Natural killer cell (primary cell): ENCODE results near the gene MAPK4. TPM values are rescaled to one million over a fixed set of nuclear protein-coding genes. Genes with fewer than 3 reads are reported as not detected.

ENCODE experiments used
- ATAC-seq, 3 donors: fragments of 150-1000 bp in 2 of 3; fragments of 200-7000 bp in 1 of 3; cut with Tn5 transposase; 1 replicate in 1 of 3; 2 replicates in 2 of 3; pipeline ENCODE4 v1.10.0; 2021; ENCODE audit warnings: mild to moderate bottlenecking in 2 of 3, moderate library complexity in 2 of 3
- DNase-seq, 2 donors: peaks; one replicate each; pipeline versions ENCODE4 v3.0.0 to v3.0.0-alpha.2; 2013 to 2021; ENCODE audit warnings: mixed read lengths in 1 of 2
- H3K27ac ChIP-seq: one replicate; pipeline ENCODE4 v1.5.1; 2013; ENCODE audit warnings: mild to moderate bottlenecking, low read length
- H3K27me3 ChIP-seq: one replicate; pipeline ENCODE4 v1.6.1; 2013; ENCODE audit warnings: low read length; ENCODE audit not compliant: control insufficient read depth, insufficient read depth
- H3K36me3 ChIP-seq: one replicate; pipeline ENCODE4 v1.6.1; 2013; ENCODE audit warnings: low read length; ENCODE audit not compliant: control insufficient read depth, insufficient read depth
- H3K4me1 ChIP-seq: one replicate; pipeline ENCODE4 v1.6.1; 2013; ENCODE audit warnings: low read length; ENCODE audit not compliant: control insufficient read depth, insufficient read depth
- H3K4me3 ChIP-seq: one replicate; pipeline ENCODE4 v1.5.1; 2013; ENCODE audit warnings: low read length
- H3K9me3 ChIP-seq: one replicate; pipeline ENCODE4 v1.6.1; 2013; ENCODE audit warnings: low read length; ENCODE audit not compliant: control insufficient read depth, insufficient read depth
- H3K27ac Mint-ChIP-seq, 2 donors: one replicate each; pipeline ENCODE4 v1.8.0; 2022; ENCODE audit warnings: mild to moderate bottlenecking in 2 of 2, mixed read lengths in 2 of 2, moderate library complexity in 1 of 2
- H3K27me3 Mint-ChIP-seq, 2 donors: one replicate each; pipeline ENCODE4 v1.8.0; 2022; ENCODE audit warnings: low read depth in 2 of 2, mixed read lengths in 2 of 2
- H3K36me3 Mint-ChIP-seq: one replicate; pipeline ENCODE4 v1.8.0; 2022; ENCODE audit warnings: mixed read lengths
- H3K4me1 Mint-ChIP-seq, 2 donors: one replicate each; pipeline ENCODE4 v1.8.0; 2022; ENCODE audit warnings: mixed read lengths in 2 of 2
- H3K4me3 Mint-ChIP-seq: one replicate; pipeline ENCODE4 v1.8.0; 2022; ENCODE audit warnings: mild to moderate bottlenecking, moderate library complexity, mixed read lengths
- H3K9me3 Mint-ChIP-seq, 2 donors: one replicate each; pipeline ENCODE4 v1.8.0; 2022; ENCODE audit warnings: mixed read lengths in 2 of 2
- WGBS: methylation state at CpG from one replicate; pipeline ENCODE4 v1.1.7; 2013; ENCODE audit warnings: missing lambda C conversion rate; ENCODE audit not compliant: insufficient coverage; 5-methylcytosine and 5-hydroxymethylcytosine counted together
- intact Hi-C: fragments of 100-400 bp; cut with micrococcal nuclease; formaldehyde crosslinking; loops from one replicate; pipeline ENCODE4 v1.14.2; 2022
- total RNA-seq, 4 donors: library from RNA; stranded (reverse); fragments of 120-200 nt in 1 of 4; gene quantifications; one replicate each; pipeline versions ENCODE4 v1.2.3 to v1.2.4, GENCODE V29; 2013 to 2022
- TF ChIP-seq, protein P1 (sequence below): fragments of 200-600 bp; IDR thresholded peaks from one replicate; pipeline ENCODE4 v1.8.0; 2022; ENCODE audit warnings: antibody characterized with exemption

The MAPK4 gene
- total RNA-seq, 3 donors from 2014 or later (not counting 1 experiment from before 2014, with no cell fraction given), result not detected

- H3K27ac Mint-ChIP-seq, result no peak overlapping the region
- DNase-seq, result no peak
- no peaks in the 10 kb centered on the region for H3K9me3 Mint-ChIP-seq
- H3K36me3 Mint-ChIP-seq, result no peaks in the 10 kb centered on the region
- TF ChIP-seq, protein P1, sequence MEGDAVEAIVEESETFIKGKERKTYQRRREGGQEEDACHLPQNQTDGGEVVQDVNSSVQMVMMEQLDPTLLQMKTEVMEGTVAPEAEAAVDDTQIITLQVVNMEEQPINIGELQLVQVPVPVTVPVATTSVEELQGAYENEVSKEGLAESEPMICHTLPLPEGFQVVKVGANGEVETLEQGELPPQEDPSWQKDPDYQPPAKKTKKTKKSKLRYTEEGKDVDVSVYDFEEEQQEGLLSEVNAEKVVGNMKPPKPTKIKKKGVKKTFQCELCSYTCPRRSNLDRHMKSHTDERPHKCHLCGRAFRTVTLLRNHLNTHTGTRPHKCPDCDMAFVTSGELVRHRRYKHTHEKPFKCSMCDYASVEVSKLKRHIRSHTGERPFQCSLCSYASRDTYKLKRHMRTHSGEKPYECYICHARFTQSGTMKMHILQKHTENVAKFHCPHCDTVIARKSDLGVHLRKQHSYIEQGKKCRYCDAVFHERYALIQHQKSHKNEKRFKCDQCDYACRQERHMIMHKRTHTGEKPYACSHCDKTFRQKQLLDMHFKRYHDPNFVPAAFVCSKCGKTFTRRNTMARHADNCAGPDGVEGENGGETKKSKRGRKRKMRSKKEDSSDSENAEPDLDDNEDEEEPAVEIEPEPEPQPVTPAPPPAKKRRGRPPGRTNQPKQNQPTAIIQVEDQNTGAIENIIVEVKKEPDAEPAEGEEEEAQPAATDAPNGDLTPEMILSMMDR, result no peak
- Histone ChIP-seq H3K36me3 (no peaks in the 10 kb centered on the region), H3K4me1 (no peaks in the 10 kb centered on the region), H3K27ac (no peak overlapping the region), H3K4me3 (no peak overlapping the region), H3K27me3 (no peaks in the 10 kb centered on the region), H3K9me3 (no peaks in the 10 kb centered on the region)
- peaks cover 0 to 3% of the 10 kb centered on the region in 2 donors for H3K27me3 Mint-ChIP-seq
- intact Hi-C loops, result no loop called here
- H3K4me1 Mint-ChIP-seq, result no peaks in the 10 kb centered on the region
- no peak overlapping the region for H3K4me3 Mint-ChIP-seq
- no peak for ATAC-seq
- 79% methylated on average over 9 of the region's 9 CpGs for WGBS
These were observed 140.6 kb downstream of the MAPK4 start for GRCh38 chr18:50700245-50701165.

- no peaks in the 10 kb centered on the region for H3K4me1 Mint-ChIP-seq
- WGBS, result 82% methylated on average over 4 of the region's 4 CpGs
- no peaks in the 10 kb centered on the region for H3K36me3 ChIP-seq
- H3K9me3 Mint-ChIP-seq, result no peaks in the 10 kb centered on the region
- H3K27ac ChIP-seq, result no peak overlapping the region
- H3K27ac Mint-ChIP-seq, result no peak overlapping the region
- H3K27me3 ChIP-seq, result no peaks in the 10 kb centered on the region
- H3K36me3 Mint-ChIP-seq, result no peaks in the 10 kb centered on the region
- intact Hi-C loops, result no loop called here
- no peak overlapping the region for H3K4me3 ChIP-seq
- H3K4me3 Mint-ChIP-seq, result no peak overlapping the region
- DNase-seq (no peak), ATAC-seq (no peak)
- TF ChIP-seq, protein P1, result no peak
- no peaks in the 10 kb centered on the region for H3K9me3 ChIP-seq
- peaks cover 0 to 2% of the 10 kb centered on the region in 2 donors for H3K27me3 Mint-ChIP-seq
- no peaks in the 10 kb centered on the region for H3K4me1 ChIP-seq
These were observed 144.6 kb downstream of the MAPK4 start for GRCh38 chr18:50704357-50704940.

DNA sequence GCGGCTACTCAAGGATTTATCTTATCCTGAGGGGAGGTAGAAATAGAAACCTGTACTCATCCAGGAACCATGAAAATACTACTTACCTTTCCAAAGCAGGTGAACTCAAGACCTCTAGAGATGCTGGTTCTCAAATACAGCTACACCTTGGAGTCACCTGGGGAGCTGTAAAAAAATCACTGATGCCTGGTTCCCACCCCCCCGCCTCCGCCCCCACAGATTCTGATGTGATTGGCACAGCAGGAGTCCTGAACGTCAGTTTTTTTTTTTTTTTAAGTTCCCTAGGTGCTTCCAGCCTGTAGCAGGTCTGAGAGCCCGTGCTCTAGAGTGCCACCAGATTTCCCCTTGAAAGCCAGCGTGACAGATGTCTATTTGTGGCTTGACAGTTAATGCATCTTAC, 146.3 kb downstream of the MAPK4 start:
- Histone ChIP-seq H3K4me1 (no peaks in the 10 kb centered on the region), H3K36me3 (no peaks in the 10 kb centered on the region), H3K27me3 (no peaks in the 10 kb centered on the region), H3K4me3 (no peak overlapping the region), H3K27ac (no peak overlapping the region), H3K9me3 (no peaks in the 10 kb centered on the region)
- H3K27me3 Mint-ChIP-seq, result peaks cover 0 to 2% of the 10 kb centered on the region in 2 donors
- DNase-seq (no peak), ATAC-seq (no peak)
- WGBS, result 58% methylated on average over 5 of the region's 6 CpGs
- H3K36me3 Mint-ChIP-seq, result no peaks in the 10 kb centered on the region
- H3K4me1 Mint-ChIP-seq, result no peaks in the 10 kb centered on the region
- TF ChIP-seq, protein P1, result no peak
- H3K4me3 Mint-ChIP-seq, result no peak overlapping the region
- intact Hi-C loops, result no loop called here
- no peaks in the 10 kb centered on the region for H3K9me3 Mint-ChIP-seq
- no peak overlapping the region for H3K27ac Mint-ChIP-seq
